ENCODE data around the gene SHROOM2.

DNA sequence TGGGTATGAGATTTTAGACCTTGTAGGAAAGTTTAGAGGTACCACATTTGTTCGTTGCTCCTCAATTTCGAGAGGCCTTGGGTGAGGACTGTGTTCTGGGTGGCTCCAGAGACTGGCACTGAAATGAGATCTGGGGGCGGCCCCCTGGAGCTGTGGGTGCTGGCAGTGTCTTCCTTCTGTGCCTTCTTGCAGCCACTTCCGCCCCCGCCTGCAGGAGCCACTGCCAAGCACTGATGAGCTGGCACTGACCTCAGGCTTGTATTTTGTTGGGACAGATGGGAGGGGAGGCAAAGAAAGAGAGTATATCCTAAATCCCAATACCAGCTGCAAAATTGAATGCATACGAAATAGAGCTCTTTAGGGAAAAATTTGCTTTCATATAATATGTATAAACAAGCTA, 116.4 kb downstream of the SHROOM2 start:
- TF ChIP-seq, protein P1, sequence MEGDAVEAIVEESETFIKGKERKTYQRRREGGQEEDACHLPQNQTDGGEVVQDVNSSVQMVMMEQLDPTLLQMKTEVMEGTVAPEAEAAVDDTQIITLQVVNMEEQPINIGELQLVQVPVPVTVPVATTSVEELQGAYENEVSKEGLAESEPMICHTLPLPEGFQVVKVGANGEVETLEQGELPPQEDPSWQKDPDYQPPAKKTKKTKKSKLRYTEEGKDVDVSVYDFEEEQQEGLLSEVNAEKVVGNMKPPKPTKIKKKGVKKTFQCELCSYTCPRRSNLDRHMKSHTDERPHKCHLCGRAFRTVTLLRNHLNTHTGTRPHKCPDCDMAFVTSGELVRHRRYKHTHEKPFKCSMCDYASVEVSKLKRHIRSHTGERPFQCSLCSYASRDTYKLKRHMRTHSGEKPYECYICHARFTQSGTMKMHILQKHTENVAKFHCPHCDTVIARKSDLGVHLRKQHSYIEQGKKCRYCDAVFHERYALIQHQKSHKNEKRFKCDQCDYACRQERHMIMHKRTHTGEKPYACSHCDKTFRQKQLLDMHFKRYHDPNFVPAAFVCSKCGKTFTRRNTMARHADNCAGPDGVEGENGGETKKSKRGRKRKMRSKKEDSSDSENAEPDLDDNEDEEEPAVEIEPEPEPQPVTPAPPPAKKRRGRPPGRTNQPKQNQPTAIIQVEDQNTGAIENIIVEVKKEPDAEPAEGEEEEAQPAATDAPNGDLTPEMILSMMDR (conservative IDR thresholded peaks at IDR 0.05 in 1 of 2, IDR thresholded peaks at IDR 0.05 in 1 of 2; ENCODE audit: low read depth in 1 of 2, low read length in 2 of 2) = no peak
- no peak for TF ChIP-seq EZH2 (IDR thresholded peaks at IDR 0.05; ENCODE audit: low read length, missing control alignments)
